SIG-M5 treated with dmso at 0.1 percent for 504 hours (cell line): Measurements from ENCODE around the gene UBXN2A.
"Not testable (repeated sequence)": the region's sequence is repeated elsewhere in the genome, so short reads cannot be mapped to it uniquely, and the experiment has no call there.

Source experiments
- DNase-seq: peaks from one replicate; lab custom pipeline; 2025; ENCODE audit not compliant: unreplicated experiment; lab: John Stamatoyannopoulos, UW

Gene UBXN2A

DNA sequence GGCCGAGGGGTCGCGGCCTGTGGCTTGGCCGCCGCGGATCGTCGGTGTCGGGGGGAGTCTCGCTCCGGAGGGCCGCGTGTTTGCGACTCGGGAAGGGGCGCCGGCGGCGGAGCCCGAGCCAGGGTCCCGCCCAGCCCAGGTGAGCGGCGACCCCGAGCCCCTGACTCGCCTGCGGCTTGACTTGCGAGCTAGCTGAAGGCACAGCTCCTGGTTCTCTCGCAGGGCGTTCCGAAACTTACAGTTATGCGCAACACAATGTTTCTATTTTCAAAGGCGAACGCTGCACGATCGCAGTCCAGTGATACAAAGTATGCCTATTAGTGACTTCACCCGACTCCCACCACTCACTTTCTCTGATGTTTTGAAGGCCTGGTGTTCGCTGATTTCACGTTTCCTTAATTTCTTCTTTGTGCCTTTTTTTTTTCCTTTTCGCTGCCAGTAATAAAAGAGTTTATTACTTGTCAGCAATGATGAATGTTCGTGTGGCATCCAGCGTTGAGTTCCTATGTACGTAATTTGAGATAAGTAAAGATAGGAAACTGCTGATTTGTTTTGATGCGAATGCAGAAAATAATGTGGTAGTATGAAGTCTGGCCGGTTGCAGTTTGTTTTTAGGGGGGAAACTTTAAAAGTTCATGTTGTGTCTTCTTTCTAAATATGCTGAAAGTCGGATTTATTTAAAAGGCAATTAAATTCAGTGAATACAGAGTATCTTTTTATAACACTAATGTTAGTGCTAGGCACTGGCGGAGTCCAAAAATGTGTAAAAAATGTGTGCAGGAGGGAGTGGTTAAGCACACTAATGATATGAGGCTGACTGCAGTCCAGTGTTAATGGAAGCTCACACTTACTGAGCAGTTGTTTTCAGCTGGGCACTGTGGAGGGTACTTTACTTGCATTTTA lies 706 bp downstream of the UBXN2A start:
- peak; percentile 39 for DNase-seq

DNA sequence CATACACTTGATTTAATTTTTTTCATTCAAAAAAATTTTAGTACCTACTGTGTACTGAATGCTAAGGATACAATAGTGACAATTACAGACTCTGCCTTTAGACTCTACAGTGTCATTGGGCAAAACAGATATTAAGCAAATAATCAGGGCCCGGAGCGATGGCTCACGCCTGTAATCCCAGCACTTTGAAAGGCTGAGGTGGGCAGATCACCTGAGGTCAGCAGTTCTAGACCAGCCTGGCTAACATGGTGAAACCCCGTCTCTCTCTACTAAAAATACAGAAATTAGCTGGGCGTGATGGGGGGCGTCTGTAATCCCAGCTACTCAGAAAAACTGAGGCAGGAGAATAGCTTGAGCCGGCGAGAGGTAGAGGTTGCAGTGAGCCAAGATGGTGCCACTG lies 1.4 kb downstream of the UBXN2A start:
- DNase-seq, result no peak

DNA sequence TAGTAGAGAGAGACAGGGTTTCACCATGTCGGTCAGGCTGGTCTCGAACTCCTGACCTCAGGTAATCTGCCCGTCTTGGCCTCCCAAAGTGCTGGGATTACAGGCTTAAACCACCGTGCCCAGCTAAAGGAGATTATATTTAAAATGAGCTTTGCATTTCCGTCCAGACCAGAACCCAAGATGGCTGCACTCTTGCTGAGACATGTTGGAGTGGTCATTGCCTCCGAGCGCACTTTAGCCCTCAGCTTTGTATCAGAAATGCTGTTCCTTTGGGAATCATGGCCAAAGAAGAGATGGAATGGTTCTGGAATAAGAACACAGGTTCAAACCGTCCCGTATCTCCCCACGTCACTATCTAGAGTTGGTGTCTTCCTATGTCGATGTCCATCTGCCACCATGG lies 3.4 kb downstream of the UBXN2A start:
- no peak for DNase-seq

DNA sequence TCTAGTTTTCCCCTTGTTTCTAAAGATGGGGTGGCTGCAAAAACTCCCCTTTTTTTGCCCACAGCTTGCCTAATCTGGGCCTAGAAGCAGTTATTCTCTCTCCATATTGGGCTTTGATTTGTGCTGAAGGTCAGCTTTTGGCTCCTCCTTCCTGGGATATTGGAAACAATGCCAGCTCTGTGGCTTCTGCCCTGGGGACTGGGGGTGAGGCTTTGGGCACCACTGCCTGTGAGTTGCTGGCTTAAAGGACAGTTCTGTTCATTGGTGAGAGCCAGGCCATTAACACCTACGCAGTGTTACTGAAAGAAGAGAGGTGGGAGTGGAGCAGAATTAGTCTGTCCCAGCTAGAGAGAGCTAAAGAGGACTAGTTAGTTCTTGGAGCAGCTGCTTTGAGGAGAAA lies 4.3 kb downstream of the UBXN2A start:
- no peak for DNase-seq

DNA sequence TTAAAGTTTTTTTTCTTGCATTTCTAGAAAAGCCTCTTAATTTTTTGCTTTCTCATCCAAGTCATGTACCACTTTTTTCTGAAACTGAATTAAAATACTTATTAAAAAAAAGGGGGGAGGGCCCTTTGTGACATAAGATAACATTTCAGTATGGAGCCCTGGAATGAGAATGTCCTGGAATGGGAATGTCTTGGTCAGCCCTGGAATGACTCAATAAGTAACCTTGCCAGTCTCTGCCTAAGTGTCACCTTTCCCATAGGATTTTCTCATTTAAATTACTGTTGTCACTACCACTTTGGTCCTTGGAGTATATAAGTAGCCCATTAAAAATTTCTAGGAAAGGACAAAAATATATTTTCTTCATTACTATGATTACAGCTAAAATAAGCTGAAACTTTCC lies 4.7 kb downstream of the UBXN2A start:
- no peak for DNase-seq

DNA sequence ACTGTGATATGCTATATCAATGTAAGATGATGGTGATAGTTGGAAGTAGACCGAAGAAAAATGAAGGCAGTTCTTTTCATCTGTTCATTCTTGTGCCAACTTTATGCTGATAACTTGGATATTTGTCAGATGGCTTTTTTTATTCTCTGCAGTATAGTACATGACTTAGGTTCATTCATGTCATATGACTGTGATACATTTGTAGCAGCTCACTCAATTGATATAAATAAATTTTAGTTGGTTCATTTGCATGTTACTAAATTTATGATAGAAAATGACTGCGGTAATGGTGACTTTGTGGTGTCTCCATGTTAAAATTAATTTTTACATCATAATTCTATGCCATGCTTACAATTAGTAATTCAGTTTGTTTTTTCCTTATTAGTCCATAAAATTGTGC lies 7.1 kb downstream of the UBXN2A start:
- no peak for DNase-seq

DNA sequence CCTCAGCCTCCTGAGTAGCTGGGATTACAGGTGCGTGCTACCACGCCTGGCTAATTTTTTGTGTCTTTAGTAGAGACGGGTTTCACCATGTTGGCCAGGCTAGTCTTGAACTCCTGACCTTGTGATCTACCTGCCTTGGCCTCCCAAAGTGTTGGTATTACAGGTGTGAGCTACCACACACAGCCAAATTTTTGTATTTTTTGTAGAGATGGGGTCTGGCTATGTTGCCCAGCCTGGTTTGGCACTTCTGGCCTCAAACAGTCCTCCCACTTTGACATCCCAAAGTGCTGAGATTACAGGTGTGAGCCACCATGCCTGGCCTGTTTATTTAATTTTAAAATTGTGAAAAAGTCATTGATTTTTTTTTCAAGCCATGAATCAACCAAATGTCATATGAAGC lies 12.3 kb downstream of the UBXN2A start:
- not testable (repeated sequence) for DNase-seq

DNA sequence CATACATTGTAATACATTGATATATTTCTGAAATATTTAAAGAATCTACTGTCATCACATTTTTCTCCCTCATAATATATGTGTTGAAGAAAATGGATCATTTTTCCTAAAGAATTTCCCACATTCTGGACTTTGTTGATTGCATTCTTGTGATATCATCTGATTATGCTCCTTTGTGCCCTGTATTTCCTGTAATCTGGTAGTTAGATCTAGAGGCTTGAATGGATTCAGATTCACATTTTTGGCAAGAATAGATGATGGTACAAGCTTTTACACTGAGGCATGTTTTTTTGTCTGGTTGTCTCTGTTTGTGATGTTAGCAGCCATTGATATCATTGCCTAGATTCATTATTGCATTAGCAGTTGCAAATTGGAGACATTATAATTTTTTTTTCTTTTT lies 13.4 kb downstream of the UBXN2A start:
- DNase-seq, result no peak

DNA sequence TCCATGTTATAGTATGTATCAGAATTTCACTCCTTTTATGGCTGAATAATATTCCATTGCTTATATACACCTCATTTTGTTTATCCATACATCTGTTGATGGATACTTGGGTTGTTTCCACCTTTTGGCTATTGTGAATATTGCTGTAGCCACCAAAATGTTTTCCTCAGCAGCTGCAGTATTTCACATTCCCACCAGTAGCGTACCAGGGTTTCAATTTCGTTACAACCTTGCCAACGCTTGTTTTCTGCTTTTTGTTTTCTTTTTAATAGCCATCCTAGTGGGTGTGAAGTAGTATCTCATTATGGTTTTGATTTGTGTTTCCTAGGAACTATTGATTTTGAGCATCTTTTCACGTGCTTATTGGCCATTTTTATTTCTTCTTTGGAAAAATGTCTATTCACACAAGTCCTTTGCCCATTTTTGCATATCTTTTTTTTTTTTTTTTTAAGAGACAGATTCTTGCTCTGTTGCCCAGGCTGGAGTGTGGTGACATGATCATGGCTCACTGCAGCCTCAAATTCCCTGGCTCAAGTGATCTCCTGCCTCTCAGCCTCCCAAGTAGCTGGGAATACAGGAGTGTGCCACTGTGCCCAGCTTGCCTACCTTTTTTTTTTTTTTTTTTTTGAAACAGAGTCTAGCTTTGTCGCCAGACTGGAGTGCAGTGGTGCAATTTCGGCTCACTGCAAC lies 14.2 kb downstream of the UBXN2A start:
- DNase-seq, result no peak

DNA sequence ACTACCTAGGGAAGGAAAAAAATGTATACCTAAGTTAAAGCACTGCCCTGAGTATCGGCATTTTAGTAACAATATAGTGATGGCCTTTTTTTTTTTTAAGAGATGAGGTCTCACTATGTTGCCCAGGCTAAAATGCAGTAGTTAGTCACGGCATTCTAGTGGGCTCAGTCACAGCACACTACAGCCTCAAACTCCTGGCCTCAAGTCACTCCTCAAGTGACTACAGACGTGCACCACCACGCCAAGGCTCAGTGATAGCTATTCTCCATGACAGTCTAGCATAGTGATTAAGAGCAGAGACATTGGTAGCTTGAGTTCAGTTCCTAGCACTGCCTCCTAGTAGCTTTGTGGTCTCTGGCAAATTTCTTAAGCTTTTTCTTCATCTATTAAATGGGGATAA lies 27.6 kb downstream of the UBXN2A start:
- no peak for DNase-seq

DNA sequence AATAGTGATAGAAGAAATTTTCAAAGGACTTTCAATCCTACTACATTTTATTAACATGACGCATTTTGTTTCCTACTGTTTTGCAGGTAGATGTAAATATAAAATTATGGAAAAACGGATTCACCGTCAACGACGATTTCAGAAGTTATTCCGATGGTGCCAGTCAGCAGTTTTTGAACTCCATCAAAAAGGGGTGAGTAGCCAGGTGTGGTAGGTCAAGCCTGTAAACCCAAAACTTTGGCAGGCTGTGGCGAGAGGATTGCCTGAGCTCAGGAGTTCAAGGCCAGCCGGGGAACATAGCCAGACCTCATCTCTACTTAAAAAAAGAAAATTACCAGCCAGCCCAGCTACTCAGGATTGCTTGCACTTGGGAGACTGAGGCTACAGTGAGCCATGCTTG lies 36.6 kb downstream of the UBXN2A start:
- DNase-seq, result no peak

DNA sequence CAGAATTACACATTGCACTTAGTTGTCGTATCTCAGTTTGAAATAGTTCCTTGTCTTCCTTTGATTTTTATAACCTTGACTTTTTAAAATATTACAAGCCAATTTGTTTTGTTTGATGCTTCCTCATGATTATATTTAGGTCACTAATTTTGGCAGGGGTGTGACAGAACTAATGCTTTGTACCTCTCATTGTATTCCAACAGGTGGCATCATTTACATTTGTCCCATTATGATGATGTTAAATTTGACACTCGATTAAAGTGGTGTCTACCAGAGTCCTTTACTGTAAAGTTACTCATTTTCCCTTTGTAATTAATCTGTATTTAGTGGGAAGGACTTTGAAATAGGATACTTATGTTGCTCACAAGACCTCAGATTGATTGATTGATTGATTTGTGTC lies 48.1 kb downstream of the UBXN2A start:
- peak; percentile 28 for DNase-seq

DNA sequence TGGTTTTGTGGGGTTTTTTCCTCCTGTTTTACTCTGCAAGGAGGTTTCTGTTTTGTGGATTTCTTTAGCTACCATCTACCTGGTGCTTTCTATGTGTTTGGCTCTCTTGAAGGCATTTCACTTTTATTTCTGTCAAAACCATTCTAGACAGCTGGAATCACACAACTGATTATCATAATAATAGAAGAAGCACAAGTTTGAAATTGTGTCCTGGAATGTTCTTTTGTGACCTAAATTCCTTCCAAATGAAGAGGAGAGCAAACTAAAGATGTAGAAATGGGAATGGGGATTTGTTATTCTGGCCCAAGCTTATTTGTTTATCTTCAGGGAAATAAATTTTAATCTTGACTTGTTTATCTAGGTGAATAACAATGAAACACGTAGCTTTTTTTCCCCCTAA lies 52.7 kb downstream of the UBXN2A start:
- no peak for DNase-seq

DNA sequence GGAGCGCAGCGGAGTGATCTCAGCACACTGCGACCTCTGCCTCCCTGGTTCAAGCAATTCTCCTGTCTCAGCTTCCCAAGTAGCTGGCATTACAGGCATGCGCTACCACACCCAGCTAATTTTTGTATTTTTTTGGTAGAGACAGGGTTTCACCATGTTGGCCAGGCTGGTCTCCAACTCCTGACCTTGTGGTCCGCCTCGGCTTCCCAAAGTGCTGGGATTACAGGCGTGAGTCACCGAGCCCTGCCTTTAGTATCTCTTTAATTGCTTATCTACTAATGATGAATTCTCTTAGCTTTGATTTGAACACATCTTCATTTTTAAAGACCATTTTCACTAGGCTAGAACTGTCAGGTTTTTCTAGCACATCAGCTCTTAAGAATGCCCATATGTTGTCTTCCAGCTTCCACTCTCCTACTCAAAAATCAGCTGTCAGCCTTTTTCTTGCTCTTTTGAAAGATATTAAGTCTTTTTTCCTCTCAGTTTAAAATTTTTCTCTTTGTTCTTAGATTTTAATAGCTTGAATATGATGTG lies 53.5 kb downstream of the UBXN2A start:
- no peak for DNase-seq

DNA sequence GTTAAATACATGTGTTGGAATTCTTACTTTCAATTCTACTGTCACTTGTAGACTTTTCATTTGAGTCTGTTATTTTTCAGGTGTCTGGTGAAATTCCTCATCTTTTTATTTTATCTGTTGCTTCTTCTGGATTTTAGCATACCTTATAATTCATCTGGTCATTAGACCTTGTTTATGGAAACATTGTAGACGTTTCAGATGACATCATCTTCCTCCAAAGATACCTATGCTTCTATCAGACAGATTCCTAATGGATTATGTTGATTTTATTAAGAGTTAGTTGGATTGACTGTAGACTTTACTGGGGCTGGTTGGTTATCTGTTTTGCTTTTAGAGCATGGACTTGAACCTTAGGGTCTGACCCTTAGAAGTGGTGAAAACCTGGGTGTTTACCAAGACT lies 54.3 kb downstream of the UBXN2A start:
- DNase-seq, result no peak

DNA sequence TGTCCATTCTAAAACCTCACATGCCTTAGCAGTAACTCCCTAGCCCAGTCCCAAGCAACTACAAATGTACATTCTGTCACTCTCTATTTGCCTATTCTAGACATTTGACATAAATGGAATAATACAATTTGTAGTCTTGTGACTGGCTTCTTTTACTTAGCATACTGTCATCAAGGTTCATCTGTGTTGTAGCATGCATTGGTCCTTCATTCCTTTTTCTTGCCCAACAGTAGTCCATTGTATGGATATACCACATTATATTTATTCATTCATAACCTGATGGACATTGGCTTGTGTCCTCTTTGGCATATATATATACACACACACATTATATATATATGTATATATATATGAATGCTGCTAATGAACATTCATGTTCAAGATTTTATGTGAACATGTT lies 67.4 kb downstream of the UBXN2A start:
- DNase-seq, result no peak

DNA sequence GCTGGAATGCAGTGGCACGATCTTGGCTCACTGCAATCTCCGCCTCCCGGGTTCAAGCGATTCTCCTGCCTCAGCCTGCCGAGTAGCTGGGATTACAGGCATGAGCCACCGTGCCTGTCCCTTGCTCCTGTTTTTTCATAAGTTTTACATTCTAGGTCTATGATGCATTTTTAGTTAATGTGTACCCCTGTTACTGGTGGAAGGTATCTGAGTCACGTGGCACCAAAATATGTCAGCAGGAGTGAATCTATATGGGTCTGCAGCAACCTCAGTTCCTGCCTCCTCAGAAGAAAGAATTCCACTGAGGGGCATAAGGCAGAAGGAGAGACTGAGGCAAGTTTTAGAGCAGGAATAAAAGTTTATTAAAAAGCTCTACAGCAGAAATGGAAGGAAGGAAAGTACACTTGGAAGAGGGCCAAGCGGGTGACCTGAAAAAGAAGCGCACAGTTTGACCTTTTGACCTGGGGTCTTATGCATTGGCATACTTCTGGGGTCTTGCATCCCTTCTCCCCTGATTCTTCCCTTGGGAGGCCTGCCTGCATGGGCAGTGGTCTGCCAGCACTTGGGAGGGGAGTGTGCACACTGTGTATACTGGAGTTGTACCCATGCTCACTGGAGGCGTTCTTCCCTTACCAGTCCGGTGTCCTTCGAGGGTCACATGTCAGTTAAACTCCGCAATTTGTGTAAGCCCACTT lies 68.6 kb downstream of the UBXN2A start:
- no peak for DNase-seq

DNA sequence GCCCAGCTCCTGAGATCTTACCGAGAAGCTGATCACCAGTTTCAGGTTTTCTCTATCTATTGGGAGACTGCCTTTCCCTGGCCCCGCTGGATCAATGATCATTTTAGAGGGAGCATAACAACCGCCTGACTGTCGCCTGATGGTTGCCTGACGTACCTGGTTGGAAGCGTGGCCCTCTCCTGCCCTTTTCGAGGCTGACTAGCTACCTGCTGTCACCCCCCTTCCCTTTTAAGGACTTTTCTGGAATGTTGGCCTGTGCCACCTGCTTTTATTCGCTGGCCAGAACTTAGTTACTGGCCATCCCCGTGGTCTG lies 69.1 kb downstream of the UBXN2A start:
- DNase-seq, result no peak

DNA sequence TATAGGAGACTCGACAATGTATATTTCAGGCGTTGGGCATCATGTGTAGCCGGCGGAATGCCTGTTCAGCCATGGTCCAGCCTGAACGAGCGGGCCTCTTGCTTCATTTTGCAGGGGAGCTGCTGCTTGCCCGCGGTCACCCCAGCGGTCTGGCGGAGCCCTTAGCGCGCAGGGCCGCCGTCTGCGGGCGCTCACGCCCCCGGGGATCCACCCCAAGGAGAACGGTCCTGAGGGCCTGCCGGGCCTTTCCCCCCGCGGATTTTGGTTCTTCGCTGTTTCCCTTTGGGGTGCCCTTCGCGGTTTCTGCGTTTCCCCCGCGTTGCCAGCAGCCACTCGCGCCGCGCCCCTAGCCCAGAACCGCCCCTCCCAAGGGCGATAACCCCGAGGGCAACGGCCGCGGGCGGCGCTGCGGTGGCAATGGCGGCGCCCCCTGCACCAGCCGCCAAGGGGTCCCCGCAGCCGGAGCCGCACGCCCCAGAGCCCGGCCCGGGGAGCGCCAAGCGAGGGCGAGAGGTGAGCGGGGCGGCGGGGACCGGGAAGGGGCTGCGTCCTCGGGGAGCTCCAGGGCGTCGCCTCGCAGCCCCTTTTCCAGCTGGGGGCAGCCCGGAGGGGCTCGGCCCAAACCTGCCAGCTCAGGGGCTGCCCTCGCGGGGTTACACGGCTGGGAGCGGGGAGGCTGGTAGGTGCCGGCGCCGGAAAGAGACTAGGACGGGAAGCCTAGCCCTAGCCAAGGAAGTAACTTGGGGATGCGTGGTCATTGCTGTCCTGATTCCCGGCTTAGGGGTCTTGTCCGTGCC lies 69.6 kb downstream of the UBXN2A start, which contains the start of gene MFSD2B:
MFSD2B (plus strand) TSS at position 406 of the 797 bp plus-strand sequence; CDS start at position 418, 12 bp downstream.
- DNase-seq, result no peak

DNA sequence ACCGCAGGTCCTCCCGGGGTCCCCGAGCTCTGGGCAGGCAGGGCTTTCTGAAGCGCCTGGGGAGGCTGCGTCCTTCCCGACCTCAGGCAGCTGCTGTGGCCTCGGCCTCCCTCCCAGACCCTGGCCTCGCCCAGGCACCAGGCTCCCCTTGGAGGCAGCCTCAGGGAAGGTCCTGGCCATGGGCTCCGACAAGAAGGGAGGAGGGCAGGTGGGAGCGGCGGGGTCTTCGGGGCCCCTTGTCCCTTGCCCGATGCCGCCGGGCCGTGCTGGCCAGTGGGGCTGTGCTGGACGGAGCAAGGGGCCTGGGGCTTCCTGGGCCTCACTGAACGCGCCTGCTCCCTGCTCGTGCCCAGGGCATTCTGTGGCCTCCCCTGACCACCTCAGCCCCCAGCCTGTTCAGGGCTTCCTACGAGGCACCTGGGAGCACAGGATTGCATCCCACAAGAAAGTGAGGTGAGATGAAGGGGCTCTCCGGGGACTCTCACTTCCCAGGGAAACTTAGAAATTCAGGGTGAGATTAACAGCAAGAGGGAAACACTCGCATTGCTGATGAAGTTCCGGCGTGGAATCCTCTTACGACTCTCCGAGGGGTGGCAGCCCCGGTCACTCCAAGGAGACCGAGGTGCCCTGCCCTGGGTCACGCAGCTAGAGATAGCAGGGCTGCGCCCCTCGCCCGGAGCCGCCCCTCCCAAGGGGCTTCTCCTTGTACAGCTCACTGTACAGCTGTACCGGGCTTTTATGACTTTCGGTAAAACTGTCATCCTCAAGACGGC lies 70.4 kb downstream of the UBXN2A start:
- DNase-seq, result no peak
